ENCODE results near the gene LHPP.
"Not testable (repeated sequence)": the region's sequence is repeated elsewhere in the genome, so short reads cannot be mapped to it uniquely, and the experiment has no call there.

Gene LHPP

GRCh38 chr10:124566981-124567835 is 105.6 kb downstream of the LHPP start:
- in situ Hi-C loops (cut with MboI; ENCODE audit: low sequenced_read_pairs), result no loop called here

DNA sequence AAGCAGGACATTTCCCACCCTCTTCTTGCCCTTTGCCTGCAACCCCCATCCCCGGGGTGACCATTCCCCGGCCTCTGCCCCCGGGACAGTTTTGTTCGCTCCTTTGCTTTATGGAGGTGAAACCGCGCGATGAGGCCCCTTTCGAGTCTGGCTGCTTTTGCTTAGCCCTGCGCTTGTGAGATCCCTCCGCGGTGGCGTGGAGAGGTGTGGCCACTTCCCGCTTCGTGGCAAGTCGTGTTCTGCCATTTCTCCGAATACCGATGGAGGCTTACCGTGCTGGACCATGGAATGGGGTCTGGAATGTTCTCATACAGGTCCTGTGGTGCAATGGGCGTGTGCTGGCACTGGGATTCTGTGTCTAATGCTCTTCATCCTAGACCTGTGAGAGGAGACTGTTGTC is 106.7 kb downstream of the LHPP start:
- in situ Hi-C loops (cut with MboI; ENCODE audit: low sequenced_read_pairs), result no loop called here

DNA sequence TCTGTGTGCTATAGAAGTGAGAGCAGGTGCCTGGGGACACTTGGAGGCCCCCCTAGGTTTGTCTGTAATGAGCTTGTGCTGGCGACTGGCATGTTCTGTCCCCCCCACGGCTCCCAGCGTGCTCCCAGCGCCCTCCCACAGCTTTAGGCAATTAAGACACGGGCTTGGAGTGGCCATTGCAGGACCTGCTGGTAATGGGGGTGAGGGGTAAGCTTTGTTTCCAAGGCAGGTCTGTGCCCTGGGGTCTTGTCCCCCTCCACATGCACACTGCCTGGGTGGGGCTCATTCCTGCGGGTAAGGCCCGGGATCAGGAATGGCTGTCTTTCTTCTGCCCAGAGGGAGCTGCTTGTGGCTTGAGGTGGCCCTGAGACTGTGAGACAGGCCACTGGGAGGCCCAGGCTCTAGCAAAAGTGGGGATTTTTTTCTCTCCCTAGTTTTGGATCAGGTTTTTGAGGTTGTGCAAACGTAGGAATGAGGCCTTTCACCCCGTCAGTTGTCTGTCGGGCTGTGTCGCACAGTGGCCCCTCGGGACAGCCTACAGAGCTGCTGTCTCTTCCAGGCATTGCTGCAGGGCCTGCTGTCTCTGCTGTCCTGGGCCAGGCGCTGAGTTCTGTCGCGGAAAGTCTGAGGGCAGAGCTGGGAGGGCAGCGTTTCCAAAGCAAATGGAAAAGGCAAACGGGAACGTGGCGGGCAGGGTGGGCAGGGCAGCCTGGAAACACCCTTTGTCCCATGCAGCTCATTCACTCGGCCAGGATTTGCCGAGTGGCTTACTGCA is 107.4 kb downstream of the LHPP start:
- in situ Hi-C loops (cut with MboI; ENCODE audit: low sequenced_read_pairs), result no loop called here

DNA sequence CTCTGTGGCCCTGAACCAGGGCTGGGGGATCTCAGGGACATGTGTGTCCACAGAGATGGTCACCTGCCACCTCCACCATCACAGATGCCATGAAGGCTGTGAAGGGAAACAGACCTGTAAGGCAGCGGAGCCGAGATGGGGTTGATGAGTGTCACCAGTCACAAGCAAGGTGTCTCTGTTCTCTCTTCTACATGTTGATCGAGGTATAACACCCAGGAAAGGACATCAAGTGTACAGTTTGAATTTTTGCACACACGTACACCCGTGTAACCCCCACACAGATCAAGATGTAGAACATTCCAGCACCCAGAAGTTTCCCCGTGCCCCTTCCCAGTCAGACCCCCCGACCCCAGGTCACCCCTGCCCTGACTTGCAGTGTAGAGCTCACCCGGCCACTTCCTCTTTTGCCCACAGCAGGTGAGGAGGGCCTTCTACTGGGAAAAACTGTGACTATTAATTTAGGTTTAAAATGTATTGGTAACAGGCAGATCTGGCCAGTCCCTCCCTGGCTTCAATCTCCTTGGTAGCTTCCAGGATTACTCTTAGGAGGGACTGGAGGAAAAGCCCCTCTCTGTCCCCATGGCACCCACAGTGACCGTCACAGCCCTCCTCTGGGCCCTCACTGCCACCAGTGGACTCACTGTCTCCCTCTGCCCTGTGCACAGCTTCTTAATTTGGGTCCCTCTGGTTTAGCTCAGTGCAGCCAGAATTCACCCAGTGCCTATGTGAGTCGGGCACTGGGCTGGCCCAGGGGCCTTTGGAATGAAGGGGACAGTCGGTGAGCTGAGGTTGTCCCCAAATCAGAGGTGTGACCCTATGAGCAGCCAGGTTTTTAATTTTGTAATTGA is 108.2 kb downstream of the LHPP start:
- in situ Hi-C loops (cut with MboI; ENCODE audit: low sequenced_read_pairs), result no loop called here

GRCh38 chr10:124570646-124571045 is 109.0 kb downstream of the LHPP start:
- in situ Hi-C loops (cut with MboI; ENCODE audit: low sequenced_read_pairs), result no loop called here

GRCh38 chr10:124572751-124573150 is 111.1 kb downstream of the LHPP start:
- in situ Hi-C loops (cut with MboI; ENCODE audit: low sequenced_read_pairs), result no loop called here

DNA sequence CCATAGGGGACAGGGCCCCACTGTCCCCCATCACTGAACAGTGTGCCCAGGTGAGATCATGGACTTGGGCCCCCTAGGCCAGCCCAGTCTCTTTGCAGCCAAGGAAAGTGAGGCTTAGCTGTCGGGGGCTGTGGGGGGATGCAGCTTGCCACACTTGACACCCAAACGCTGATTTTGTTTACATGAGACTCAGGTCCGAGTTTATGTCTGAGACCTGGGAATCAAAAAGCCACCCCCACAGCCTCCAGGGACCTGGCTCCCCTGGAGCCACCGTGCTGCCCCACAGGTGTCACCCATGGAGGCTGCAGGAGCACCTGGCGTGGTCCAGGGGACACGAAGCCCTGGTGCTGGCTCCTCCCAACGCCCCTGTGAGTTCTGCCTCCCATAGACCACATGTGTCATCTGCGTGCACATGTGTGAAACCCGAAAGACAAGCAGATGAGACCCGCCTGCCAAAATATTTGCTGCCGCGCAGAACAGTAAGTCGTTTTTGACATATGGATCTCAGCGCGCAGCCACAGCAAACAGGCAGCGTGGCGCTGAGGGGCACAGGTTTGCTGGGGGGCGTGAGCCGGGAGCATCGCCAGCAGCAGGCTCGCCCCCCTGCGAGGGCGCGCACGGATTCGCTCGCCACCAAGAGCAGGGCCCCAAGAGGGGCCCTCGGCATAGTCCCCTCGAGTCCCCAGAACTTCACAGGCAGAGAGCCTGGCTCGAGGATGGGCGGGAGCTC is 112.3 kb downstream of the LHPP start:
- in situ Hi-C loops (cut with MboI; ENCODE audit: low sequenced_read_pairs), result no loop called here

DNA sequence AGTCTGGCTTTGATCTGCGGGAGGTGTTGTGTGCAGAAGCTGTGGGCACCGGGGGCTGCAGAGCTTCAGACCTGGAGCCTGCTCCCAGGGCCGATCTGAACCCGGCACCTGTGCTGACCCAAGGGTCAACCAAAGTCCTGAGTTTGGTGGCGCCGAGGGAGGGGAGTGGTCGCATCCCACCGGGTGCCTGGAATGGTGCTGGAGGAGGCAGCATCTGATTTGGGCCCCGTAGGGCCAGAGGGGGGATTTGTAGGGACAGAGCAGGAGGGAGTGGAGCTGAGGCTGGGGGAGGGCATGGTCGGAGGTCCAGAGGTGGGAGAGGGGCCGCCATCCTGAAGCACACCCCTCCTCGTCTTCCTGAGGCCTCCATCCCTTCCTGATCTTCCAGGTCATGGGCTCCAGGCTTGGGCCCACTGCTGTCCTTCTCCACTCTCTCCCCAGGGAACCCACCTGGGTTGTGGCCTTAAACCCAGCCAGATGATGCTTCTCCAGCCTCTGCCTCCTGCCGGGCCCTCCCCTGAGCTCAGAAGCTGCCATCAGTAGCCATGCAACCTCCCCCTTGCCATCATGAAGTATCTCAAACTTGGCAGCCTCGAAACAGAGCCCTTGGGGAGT is 112.9 kb downstream of the LHPP start:
- in situ Hi-C loops (cut with MboI; ENCODE audit: low sequenced_read_pairs), result no loop called here

GRCh38 chr10:124575107-124576035 is 113.7 kb downstream of the LHPP start:
- in situ Hi-C loops (cut with MboI; ENCODE audit: low sequenced_read_pairs), result no loop called here

DNA sequence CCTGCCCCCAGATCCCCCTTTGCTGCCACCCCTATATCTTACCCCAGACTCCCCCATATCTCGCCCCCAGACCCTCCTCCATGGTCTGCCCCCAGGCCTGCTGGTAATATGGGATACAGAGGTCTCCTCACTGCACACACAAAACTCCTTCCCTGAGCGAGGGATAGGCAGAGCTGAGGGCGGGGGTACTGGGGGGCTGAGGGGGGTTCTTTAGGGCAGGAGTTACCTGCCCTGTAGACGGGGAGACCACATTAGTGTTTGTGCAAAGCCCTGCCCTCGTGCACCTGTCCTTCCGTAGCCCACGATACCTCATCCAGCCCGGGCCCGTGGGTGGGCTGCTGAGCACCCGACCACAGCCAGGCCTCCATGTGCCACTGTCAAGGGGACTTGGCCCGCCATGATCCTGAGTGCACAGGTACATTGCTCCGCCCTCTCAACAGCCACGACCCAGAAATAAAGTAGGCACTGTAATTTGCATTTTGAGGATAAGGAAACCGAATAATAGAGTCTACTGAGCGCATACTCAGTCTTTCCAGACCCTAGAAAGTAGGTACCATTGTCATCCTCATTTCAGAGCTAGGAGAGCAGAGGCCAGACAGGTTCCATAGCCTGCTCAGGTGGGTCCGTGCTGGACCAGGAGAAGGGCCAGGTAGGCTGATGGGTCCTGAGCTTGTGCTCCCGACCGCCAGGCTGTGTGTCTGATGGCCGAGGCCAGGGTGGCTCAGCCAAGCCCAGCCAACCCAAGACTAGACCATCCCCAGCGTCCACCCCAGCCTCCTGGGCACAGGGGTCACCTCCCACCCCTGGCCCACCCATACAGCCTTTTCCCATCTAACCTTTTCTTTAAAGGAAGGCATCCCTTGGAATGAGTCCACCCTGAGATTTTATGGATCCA is 115.2 kb downstream of the LHPP start:
- in situ Hi-C loops (cut with MboI; ENCODE audit: low sequenced_read_pairs), result no loop called here

DNA sequence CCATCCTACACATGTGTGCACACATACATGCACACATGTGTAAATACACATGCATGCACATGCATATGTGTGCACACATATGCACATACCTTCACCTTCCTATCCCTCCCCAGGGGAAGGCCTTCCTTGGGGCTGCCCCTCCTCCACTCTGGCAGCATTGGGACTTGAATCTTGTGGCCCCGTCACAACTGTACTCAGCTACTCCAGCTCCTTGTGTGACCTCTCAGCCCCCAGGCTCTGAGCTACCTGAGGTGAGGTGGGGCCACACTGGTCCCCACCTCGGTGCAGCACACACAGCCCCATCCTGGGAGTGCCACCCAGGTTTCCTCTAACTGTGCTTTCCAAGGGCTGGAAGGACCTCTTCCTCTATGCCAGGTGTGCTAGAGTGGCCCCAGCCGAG is 116.0 kb downstream of the LHPP start:
- in situ Hi-C loops (cut with MboI; ENCODE audit: low sequenced_read_pairs), result no loop called here

- in situ Hi-C loops (cut with MboI; ENCODE audit: low sequenced_read_pairs), result no loop called here
These were observed 116.8 kb downstream of the LHPP start for GRCh38 chr10:124578231-124579010.

GRCh38 chr10:124579011-124579399 is 117.4 kb downstream of the LHPP start:
- in situ Hi-C loops (cut with MboI; ENCODE audit: low sequenced_read_pairs), result no loop called here

DNA sequence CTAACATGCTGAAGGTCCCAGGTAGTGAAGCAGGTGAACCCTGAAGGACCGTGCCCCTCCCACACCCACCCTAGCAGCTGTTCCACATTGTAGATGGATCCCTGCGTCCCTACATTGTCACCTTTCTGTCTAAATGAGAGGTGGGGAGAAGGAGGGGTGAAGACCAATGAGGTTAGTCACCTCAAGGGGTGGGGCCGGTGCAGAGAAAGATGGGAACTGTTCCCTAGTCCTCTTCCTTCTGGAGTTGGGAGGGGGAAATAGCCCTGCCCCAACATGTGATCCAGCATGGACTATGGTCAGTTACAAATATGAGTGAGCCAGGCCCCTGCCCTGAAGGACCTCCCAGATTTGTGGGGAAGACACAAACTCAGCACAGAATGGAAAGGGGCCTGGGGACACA is 124.5 kb downstream of the LHPP start:
- in situ Hi-C loops (cut with MboI; ENCODE audit: low sequenced_read_pairs), result no loop called here

DNA sequence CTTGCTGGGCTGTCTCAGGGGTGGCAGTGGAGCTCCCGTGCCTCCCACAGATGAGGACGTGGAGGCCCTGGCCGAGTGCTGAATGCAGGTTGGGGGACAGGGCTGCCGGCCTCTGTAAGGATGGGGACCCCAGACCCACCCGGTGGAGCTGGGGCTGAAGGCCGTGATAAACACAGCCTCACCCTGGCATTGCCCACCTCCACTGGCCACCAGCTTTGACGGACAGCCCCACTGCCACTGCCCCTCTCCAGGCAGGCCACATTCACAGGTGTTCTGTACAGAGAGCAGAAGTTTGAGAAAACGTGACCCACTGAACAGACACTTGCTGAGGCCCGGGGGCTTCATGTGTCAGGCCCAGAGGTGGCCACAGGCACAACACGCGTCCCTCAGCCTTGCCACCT is 126.2 kb downstream of the LHPP start:
- in situ Hi-C loops (cut with MboI; ENCODE audit: low sequenced_read_pairs), result no loop called here

GRCh38 chr10:124588341-124588735 is 126.7 kb downstream of the LHPP start:
- in situ Hi-C loops (cut with MboI; ENCODE audit: low sequenced_read_pairs), result not testable (repeated sequence)

DNA sequence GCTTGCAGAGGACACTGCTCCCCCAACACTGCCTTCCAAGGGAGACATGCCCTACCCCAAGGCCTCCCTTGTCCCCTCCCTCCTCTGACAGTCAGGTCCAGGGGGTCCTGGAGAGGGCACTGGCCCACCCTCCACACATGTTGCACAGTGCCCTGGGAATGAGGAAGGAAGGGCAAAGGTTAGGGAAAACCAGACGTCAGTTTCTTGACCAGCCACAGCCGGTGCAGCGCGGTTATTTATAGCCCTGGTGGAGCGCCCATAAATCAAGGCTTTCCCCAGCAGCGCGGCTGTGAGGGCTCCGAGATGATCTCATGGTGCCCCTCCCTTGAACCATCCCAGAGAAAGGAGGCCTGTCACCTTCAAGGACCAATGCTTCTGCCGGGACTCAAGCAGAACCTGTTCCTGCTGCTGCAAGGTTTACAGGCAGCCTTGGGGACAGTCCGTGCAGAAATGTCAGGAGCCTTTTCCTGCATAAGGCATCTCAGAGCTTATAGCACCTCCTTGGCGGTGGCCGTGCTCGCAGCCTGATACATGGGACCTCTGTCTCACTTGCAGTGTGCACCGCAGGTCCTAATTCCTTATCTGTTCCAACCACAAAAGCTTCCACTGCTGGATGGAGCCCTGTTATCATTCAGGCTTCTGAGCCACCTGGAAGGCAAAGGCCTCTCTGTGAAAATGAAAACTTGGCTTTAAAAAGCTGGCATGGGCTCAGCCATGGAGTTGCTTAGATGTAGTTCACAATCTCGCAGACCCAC is 127.3 kb downstream of the LHPP start:
- in situ Hi-C loops (cut with MboI; ENCODE audit: low sequenced_read_pairs), result no loop called here

Data from HL-60/S4 treated with retinoic acid at 250 ng/mL for 4 days and 3 days (cell line).